ENCODE measurements around the gene CTNS. TPM values are rescaled to one million over a fixed set of nuclear protein-coding genes. Genes with fewer than 3 reads are reported as not detected.

The CTNS gene
- total RNA-seq, 2 experiments from 2014 or later, result 6.4 to 9.3 TPM

DNA sequence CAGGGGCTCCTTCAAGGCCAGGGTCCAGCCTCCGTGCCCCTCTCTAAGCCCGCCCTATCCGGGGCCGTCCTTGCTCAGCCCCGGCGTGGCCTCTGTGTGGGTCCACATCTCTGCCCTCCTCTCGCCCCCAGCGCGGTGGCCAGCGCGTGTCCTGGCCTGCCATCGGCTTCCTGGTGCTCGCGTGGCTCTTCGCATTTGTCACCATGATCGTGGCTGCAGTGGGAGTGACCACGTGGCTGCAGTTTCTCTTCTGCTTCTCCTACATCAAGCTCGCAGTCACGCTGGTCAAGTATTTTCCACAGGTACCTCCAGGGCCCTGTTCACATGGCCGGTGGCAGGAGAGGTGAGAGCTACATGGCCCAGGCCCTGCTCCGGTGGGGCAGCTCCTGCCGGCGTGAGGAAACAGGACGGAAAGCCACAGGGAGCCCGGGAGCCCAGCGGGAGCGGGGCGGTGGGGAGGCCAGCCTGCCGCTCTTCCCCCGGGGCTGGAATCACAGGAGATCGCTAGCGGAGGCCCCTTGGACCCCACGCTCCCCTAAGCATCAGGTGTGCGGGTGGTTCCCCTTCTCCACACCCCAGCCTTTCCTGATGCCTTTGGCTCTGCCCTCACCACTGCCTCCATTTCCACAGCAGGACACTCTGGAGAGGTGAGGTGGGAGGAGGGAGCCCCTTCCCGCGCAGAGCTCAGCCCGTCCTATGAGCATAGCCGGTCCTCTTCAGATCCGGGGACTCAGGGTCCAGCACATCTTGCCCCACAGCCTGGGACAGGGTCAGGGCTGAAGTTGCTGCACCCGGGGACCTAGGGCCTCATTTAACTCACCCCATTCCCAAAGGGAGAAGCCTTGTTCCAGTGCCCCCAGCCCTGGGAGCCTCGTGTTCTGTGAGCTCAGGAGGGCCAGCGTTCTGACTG lies 21.6 kb downstream of the CTNS start:
- TF ChIP-seq, protein P1, sequence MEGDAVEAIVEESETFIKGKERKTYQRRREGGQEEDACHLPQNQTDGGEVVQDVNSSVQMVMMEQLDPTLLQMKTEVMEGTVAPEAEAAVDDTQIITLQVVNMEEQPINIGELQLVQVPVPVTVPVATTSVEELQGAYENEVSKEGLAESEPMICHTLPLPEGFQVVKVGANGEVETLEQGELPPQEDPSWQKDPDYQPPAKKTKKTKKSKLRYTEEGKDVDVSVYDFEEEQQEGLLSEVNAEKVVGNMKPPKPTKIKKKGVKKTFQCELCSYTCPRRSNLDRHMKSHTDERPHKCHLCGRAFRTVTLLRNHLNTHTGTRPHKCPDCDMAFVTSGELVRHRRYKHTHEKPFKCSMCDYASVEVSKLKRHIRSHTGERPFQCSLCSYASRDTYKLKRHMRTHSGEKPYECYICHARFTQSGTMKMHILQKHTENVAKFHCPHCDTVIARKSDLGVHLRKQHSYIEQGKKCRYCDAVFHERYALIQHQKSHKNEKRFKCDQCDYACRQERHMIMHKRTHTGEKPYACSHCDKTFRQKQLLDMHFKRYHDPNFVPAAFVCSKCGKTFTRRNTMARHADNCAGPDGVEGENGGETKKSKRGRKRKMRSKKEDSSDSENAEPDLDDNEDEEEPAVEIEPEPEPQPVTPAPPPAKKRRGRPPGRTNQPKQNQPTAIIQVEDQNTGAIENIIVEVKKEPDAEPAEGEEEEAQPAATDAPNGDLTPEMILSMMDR (IDR thresholded peaks at IDR 0.05), result no peak
- Mint-ChIP-seq H3K27ac (no peak overlapping the region), H3K4me3 (no peak overlapping the region), H3K4me1 (ENCODE audit: low read depth) (no peaks in the 10 kb centered on the region), H3K27me3 (no peaks in the 10 kb centered on the region), H3K36me3 (ENCODE audit: low read depth) (no peaks in the 10 kb centered on the region), H3K9me3 (no peaks in the 10 kb centered on the region)
- POLR2A ChIA-PET, result interaction anchor here (0.6 to 1.7 kb wide), 4 partner anchors 9 to 63 kb away, joined by 3 to 4 read pairs (median 3); no protein-coding TSS in a partner anchor
- intact Hi-C loops (cut with micrococcal nuclease), result no loop called here
- ATAC-seq (no peak), DNase-seq (no peak)
- CTCF ChIA-PET, result no interaction called here

DNA sequence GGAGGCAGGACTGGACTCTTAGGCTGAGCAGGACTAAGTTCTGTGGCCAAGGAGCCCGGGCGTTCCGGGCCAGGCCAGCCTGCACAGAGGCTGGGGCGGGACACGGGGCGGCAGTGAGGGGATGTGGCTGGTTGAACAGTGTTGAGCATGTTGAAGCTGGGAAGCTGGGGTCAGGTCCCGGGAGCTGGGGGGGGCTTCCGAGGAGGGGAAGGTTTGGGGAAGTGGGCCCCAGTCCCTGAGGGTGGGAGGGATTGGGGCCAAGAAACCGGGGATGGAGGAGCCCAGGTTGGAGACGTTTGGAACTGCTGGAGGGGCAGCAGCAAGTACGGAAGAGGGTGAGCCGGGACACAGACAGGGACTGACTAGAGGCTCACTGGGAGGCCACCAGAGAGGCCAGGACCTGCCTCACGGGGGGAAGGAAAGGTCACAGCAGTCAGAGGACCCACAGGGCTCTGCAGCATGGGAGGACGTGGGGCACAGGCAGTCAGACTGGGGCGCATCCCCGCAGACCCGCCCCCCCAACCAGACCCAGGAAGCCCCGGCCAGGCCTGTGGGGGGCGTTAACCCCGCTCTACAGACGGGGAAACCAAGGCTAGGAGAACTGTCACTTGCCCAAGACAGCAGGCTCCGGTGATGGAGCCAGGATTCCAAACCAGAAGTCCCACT lies 22.4 kb downstream of the CTNS start:
- intact Hi-C loops (cut with micrococcal nuclease), result no loop called here
- DNase-seq (no peak), ATAC-seq (no peak)
- ChIA-PET CTCF (no interaction called here), POLR2A (interaction anchor here (0.6 kb wide), 1 partner anchor 35 kb away, joined by 3 read pairs; no protein-coding TSS in a partner anchor)
- no peak overlapping the region for H3K27ac Mint-ChIP-seq
- no peaks in the 10 kb centered on the region for H3K9me3 Mint-ChIP-seq
- no peak overlapping the region for H3K4me3 Mint-ChIP-seq
- no peaks in the 10 kb centered on the region for H3K27me3 Mint-ChIP-seq
- no peaks in the 10 kb centered on the region for H3K36me3 Mint-ChIP-seq (ENCODE audit: low read depth)
- TF ChIP-seq, protein P1 (IDR thresholded peaks at IDR 0.05), result no peak
- no peaks in the 10 kb centered on the region for H3K4me1 Mint-ChIP-seq (ENCODE audit: low read depth)

DNA sequence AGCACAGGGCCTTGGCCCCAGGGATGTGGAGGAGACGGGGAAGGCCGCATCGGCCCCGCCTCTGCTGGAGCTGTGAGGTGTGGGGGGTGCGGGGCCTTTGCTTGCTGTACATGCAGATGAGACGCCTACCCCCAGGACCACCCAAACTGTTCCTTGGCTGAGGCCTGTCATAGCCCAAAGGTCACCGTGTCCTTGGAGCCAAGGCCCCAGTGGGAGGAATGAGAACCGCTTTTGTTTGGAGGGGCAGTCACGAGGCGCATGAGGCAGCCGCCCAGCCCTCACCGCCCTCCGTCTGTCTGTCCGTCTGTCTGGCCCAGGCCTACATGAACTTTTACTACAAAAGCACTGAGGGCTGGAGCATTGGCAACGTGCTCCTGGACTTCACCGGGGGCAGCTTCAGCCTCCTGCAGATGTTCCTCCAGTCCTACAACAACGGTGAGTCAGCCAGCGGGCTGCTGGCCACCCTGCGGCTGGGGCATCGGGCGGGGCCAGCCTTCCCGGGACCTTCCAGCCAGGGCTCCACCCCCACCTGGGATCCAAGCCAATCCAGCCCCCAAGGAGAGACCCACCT lies 23.1 kb downstream of the CTNS start:
- ATAC-seq (no peak), DNase-seq (no peak)
- TF ChIP-seq, protein P1 (IDR thresholded peaks at IDR 0.05), result no peak
- Mint-ChIP-seq H3K36me3 (ENCODE audit: low read depth) (no peaks in the 10 kb centered on the region), H3K4me1 (ENCODE audit: low read depth) (no peaks in the 10 kb centered on the region), H3K9me3 (no peaks in the 10 kb centered on the region), H3K27ac (no peak overlapping the region), H3K27me3 (no peaks in the 10 kb centered on the region), H3K4me3 (no peak overlapping the region)
- ChIA-PET CTCF (interaction anchor here (1.2 kb wide), 1 partner anchor 11 kb away, joined by 3 read pairs; no protein-coding TSS in a partner anchor), POLR2A (no interaction called here)
- intact Hi-C loops (cut with micrococcal nuclease), result no loop called here

DNA sequence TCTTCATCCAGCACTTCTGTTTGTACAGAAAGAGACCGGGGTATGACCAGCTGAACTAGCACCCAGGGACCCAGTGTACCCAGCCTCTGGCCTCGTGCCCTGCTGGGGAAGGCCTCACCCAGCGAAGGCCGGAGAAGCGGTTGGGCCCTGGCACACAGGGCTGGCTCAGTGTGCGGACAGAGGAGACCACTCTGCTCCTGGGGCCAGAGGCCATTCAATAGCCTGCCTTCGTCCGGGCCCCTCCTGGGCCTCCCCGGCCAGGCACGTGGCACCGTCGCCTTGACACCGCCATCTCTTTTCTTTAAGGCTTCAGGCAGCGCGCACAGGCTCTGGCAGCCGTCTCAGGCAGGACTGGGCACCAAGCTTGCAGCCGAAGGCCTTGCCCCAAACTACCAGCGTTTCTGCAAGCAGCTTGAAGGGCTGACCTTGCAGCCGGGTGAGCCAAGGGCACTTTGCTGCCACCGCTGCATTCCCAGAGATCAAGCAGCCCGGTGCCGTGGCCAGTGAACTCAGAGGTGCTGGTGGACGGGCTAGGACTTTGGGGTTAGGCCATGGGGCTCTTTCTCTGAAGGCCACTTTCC lies 23.8 kb downstream of the CTNS start:
- H3K4me1 Mint-ChIP-seq (ENCODE audit: low read depth), result no peaks in the 10 kb centered on the region
- POLR2A ChIA-PET, result interaction anchor here (1.0 kb wide), 1 partner anchor 91 kb away, joined by 3 read pairs; no protein-coding TSS in a partner anchor
- H3K27me3 Mint-ChIP-seq, result no peaks in the 10 kb centered on the region
- ATAC-seq (no peak), DNase-seq (no peak)
- no peak overlapping the region for H3K27ac Mint-ChIP-seq
- CTCF ChIA-PET, result interaction anchor here (1.2 kb wide), 1 partner anchor 12 kb away, joined by 3 read pairs; no protein-coding TSS in a partner anchor
- H3K36me3 Mint-ChIP-seq (ENCODE audit: low read depth), result no peaks in the 10 kb centered on the region
- H3K4me3 Mint-ChIP-seq, result no peak overlapping the region
- intact Hi-C loops (cut with micrococcal nuclease), result no loop called here
- no peaks in the 10 kb centered on the region for H3K9me3 Mint-ChIP-seq
- TF ChIP-seq, protein P1 (IDR thresholded peaks at IDR 0.05), result no peak

All from activated CD8-positive, alpha-beta T cell treated with anti-CD3 and anti-CD28 coated beads for 36 hours (primary cell).